MM.1S (cell line): ENCODE results near the gene CXCR1.

Source experiments
- EZH2 ChIP-seq: fragments of 300-600 bp; sonication (generic); optimal IDR thresholded peaks from 2 replicates; pipeline ENCODE3; 2017; ENCODE audit warnings: low read depth, mild to moderate bottlenecking, antibody characterized with exemption, low read length, mixed read lengths
- EZH2phosphoT487 ChIP-seq: fragments of 300-600 bp; sonication (generic); IDR thresholded peaks from 2 replicates; pipeline ENCODE4 v1.6.1; 2018; ENCODE audit warnings: antibody characterized with exemption, low read length
- TF ChIP-seq, protein P1 (sequence below): fragments of 300-600 bp; sonication (generic); IDR thresholded peaks from 2 replicates; pipeline ENCODE4 v1.5.1; 2016; ENCODE audit warnings: antibody characterized with exemption, low read length, mixed read lengths

DNA sequence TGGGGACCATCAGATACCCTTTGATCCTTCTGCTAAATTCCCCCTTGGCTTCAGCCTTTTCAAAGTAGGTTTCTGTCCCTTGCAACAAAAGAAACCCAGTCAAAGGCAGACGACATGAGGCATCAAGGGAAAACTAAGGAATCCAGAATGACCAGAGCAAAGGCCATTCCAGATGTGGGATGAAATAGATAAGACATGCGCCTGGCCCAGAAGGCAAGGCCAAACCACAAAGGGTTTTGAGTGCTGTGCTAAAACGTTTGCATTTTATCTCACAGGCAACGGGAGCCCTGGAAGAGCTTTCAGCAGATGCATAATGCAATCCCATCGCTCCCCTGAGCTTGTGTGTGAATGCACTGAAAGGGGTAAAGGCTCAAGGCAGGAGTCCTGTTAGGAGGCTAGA is 17.7 kb downstream of the CXCR1 start:
- TF ChIP-seq, protein P1, sequence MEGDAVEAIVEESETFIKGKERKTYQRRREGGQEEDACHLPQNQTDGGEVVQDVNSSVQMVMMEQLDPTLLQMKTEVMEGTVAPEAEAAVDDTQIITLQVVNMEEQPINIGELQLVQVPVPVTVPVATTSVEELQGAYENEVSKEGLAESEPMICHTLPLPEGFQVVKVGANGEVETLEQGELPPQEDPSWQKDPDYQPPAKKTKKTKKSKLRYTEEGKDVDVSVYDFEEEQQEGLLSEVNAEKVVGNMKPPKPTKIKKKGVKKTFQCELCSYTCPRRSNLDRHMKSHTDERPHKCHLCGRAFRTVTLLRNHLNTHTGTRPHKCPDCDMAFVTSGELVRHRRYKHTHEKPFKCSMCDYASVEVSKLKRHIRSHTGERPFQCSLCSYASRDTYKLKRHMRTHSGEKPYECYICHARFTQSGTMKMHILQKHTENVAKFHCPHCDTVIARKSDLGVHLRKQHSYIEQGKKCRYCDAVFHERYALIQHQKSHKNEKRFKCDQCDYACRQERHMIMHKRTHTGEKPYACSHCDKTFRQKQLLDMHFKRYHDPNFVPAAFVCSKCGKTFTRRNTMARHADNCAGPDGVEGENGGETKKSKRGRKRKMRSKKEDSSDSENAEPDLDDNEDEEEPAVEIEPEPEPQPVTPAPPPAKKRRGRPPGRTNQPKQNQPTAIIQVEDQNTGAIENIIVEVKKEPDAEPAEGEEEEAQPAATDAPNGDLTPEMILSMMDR = no peak
- TF ChIP-seq EZH2 (no peak), EZH2phosphoT487 (no peak)
